ENCODE data around the gene IL36RN.

IL36RN gene

GRCh38 chr2:113058411-113058994 lies 495 bp upstream of the IL36RN start:
- Histone ChIP-seq H3K36me3 (ENCODE audit: insufficient read depth, low read length) (no peaks in the 10 kb centered on the region), H3K79me2 (ENCODE audit: insufficient read depth, low read length) (no peaks in the 10 kb centered on the region), H3K27me3 (ENCODE audit: insufficient read depth, low read length, poor library complexity) (no peaks in the 10 kb centered on the region), H2AFZ (ENCODE audit: low read depth, low read length) (no peak overlapping the region), H3K9me3 (ENCODE audit: insufficient read depth, low read length, severe bottlenecking) (peaks cover 5% of the 10 kb centered on the region), H4K20me1 (ENCODE audit: insufficient read depth, low read length) (no peaks in the 10 kb centered on the region), H3K27ac (ENCODE audit: low read length) (no peak overlapping the region), H3K4me3 (ENCODE audit: low read depth in 1 of 2, low read length in 2 of 2) (no peak overlapping the region), H3K4me2 (ENCODE audit: insufficient read depth, low read length) (no peak overlapping the region), H3K9ac (ENCODE audit: low read depth, low read length) (no peak overlapping the region), H3K4me1 (ENCODE audit: insufficient read depth, low read length) (no peaks in the 10 kb centered on the region)
- DNase-seq, result no peak
- TF ChIP-seq EZH2 (IDR thresholded peaks at IDR 0.05; ENCODE audit: borderline replicate concordance, low read depth, low read length, severe bottlenecking), result no peak
- TF ChIP-seq, protein P1, sequence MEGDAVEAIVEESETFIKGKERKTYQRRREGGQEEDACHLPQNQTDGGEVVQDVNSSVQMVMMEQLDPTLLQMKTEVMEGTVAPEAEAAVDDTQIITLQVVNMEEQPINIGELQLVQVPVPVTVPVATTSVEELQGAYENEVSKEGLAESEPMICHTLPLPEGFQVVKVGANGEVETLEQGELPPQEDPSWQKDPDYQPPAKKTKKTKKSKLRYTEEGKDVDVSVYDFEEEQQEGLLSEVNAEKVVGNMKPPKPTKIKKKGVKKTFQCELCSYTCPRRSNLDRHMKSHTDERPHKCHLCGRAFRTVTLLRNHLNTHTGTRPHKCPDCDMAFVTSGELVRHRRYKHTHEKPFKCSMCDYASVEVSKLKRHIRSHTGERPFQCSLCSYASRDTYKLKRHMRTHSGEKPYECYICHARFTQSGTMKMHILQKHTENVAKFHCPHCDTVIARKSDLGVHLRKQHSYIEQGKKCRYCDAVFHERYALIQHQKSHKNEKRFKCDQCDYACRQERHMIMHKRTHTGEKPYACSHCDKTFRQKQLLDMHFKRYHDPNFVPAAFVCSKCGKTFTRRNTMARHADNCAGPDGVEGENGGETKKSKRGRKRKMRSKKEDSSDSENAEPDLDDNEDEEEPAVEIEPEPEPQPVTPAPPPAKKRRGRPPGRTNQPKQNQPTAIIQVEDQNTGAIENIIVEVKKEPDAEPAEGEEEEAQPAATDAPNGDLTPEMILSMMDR (IDR thresholded peaks at IDR 0.05; ENCODE audit: borderline replicate concordance, extremely low read depth, low read length, poor library complexity, severe bottlenecking), result no peak
- no peak for ATAC-seq (ENCODE audit: insufficient read depth, low read depth)

- Histone ChIP-seq H3K4me1 (ENCODE audit: insufficient read depth, low read length) (no peaks in the 10 kb centered on the region), H3K9me3 (ENCODE audit: insufficient read depth, low read length, severe bottlenecking) (peaks cover 2% of the 10 kb centered on the region), H3K4me2 (ENCODE audit: insufficient read depth, low read length) (no peak overlapping the region), H3K27ac (ENCODE audit: low read length) (no peak overlapping the region), H2AFZ (ENCODE audit: low read depth, low read length) (no peak overlapping the region), H4K20me1 (ENCODE audit: insufficient read depth, low read length) (no peaks in the 10 kb centered on the region), H3K79me2 (ENCODE audit: insufficient read depth, low read length) (no peaks in the 10 kb centered on the region), H3K4me3 (ENCODE audit: low read depth in 1 of 2, low read length in 2 of 2) (no peak overlapping the region), H3K27me3 (ENCODE audit: insufficient read depth, low read length, poor library complexity) (no peaks in the 10 kb centered on the region), H3K36me3 (ENCODE audit: insufficient read depth, low read length) (no peaks in the 10 kb centered on the region), H3K9ac (ENCODE audit: low read depth, low read length) (no peak overlapping the region)
- ATAC-seq (ENCODE audit: insufficient read depth, low read depth), result no peak
- no peak for DNase-seq
- no peak for TF ChIP-seq EZH2 (IDR thresholded peaks at IDR 0.05; ENCODE audit: borderline replicate concordance, low read depth, low read length, severe bottlenecking)
- TF ChIP-seq, protein P1 (IDR thresholded peaks at IDR 0.05; ENCODE audit: borderline replicate concordance, extremely low read depth, low read length, poor library complexity, severe bottlenecking), result no peak
Observed at GRCh38 chr2:113060396-113060795, 1.4 kb downstream of the IL36RN start.

- H3K79me2 ChIP-seq (ENCODE audit: insufficient read depth, low read length), result no peaks in the 10 kb centered on the region
- no peaks in the 10 kb centered on the region for H3K4me1 ChIP-seq (ENCODE audit: insufficient read depth, low read length)
- H3K36me3 ChIP-seq (ENCODE audit: insufficient read depth, low read length), result no peaks in the 10 kb centered on the region
- H4K20me1 ChIP-seq (ENCODE audit: insufficient read depth, low read length), result no peaks in the 10 kb centered on the region
- H3K4me2 ChIP-seq (ENCODE audit: insufficient read depth, low read length), result no peak overlapping the region
- no peak overlapping the region for H3K27ac ChIP-seq (ENCODE audit: low read length)
- no peak overlapping the region for H3K9ac ChIP-seq (ENCODE audit: low read depth, low read length)
- H3K9me3 ChIP-seq (ENCODE audit: insufficient read depth, low read length, severe bottlenecking), result peaks cover under 1% of the 10 kb centered on the region
- H3K4me3 ChIP-seq (ENCODE audit: low read depth in 1 of 2, low read length in 2 of 2), result no peak overlapping the region
- no peaks in the 10 kb centered on the region for H3K27me3 ChIP-seq (ENCODE audit: insufficient read depth, low read length, poor library complexity)
- no peak for TF ChIP-seq EZH2 (IDR thresholded peaks at IDR 0.05; ENCODE audit: borderline replicate concordance, low read depth, low read length, severe bottlenecking)
- TF ChIP-seq, protein P1 (IDR thresholded peaks at IDR 0.05; ENCODE audit: borderline replicate concordance, extremely low read depth, low read length, poor library complexity, severe bottlenecking), result no peak
- ATAC-seq (ENCODE audit: insufficient read depth, low read depth) (no peak), DNase-seq (no peak)
- no peak overlapping the region for H2AFZ ChIP-seq (ENCODE audit: low read depth, low read length)
Observed at GRCh38 chr2:113060796-113061195, 1.8 kb downstream of the IL36RN start.
